GM13977 (cell line): ENCODE data around the gene WFIKKN1.

Source experiments
- DNase-seq: peaks from one replicate; pipeline ENCODE4 v3.0.0; 2012; ENCODE audit warnings: low spot score
- CTCF ChIP-seq: IDR thresholded peaks from 2 replicates; pipeline ENCODE4 v1.5.1; 2012; ENCODE audit warnings: mild to moderate bottlenecking, control low read depth; ENCODE audit not compliant: insufficient read depth; ENCODE audit errors: extremely low read depth, missing control alignments
- in situ Hi-C: fragments of 300-500 bp; cut with MboI; formaldehyde crosslinking; loops from one replicate; pipeline ENCODE4 v1.12.0; 2022; ENCODE audit warnings: low sequenced_read_pairs, low pct_unique_long_range_greater_than_20kb, mixed read lengths, inconsistent platforms; ENCODE audit not compliant: unreplicated experiment

WFIKKN1 gene

GRCh38 chr16:603933-604332 is 26.9 kb upstream of the WFIKKN1 start:
- no peak for DNase-seq
- no peak for TF ChIP-seq CTCF
- in situ Hi-C loops, result no loop called here

- TF ChIP-seq CTCF, result no peak
- in situ Hi-C loops, result no loop called here
- no peak for DNase-seq
These were observed 24.0 kb upstream of the WFIKKN1 start for GRCh38 chr16:606656-607307.

GRCh38 chr16:608019-608418 is 22.8 kb upstream of the WFIKKN1 start:
- no peak for TF ChIP-seq CTCF
- in situ Hi-C loops, result no loop called here

GRCh38 chr16:609316-609715 is 21.5 kb upstream of the WFIKKN1 start:
- DNase-seq, result no peak
- TF ChIP-seq CTCF, result no peak
- in situ Hi-C loops, result no loop called here

More at GRCh38 chr16:608019-608418, 22.8 kb upstream of the WFIKKN1 start:
- no peak for DNase-seq

GRCh38 chr16:609984-610383 is 20.8 kb upstream of the WFIKKN1 start:
- TF ChIP-seq CTCF, result no peak
- in situ Hi-C loops, result no loop called here
- DNase-seq, result no peak

- in situ Hi-C loops, result no loop called here
- no peak for DNase-seq
- peak; percentile 35 for TF ChIP-seq CTCF
These were observed 20.0 kb upstream of the WFIKKN1 start for GRCh38 chr16:610513-611381.
